ENCODE data around the gene PROB1. TPM values are rescaled to one million over a fixed set of nuclear protein-coding genes. Genes with fewer than 3 reads are reported as not detected.

Gene PROB1
- total RNA-seq, 4 donors from 2014 or later, result 0.55 to 1.1 (median 0.60) TPM; not detected in 1

DNA sequence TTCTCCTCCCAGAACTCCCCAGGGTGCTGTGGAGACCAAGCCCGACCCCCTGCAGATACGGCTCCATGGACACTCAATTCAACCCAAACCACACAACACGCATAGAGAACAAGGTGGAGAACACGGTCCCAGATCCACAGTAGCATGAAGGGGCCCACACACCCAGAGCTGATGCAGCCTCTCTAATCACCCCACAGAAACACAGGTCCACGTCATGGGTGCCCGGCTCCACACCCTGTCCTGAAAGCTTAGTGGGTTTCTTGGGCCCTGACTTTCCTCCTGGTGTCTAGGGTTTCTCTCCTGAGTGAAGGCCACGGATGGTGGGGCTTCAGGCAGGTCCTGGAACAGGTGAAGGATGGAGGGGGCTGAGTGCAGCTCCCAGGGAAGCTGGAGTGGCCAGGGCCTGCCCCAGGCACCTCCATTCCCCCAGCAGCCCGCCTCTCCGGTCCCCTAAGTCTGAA lies 10.3 kb downstream of the PROB1 start:
- Histone ChIP-seq H3K4me1 (peaks cover 11 to 53% (median 48%) of the 10 kb centered on the region in 4 donors), H3K27me3 (no peaks in the 10 kb centered on the region), H3K9me3 (no peaks in the 10 kb centered on the region), H3K27ac (peak overlapping the region; percentile 57 to 79 (median 66)), H3K36me3 (no peaks in the 10 kb centered on the region), H3K4me3 (peak overlapping the region in 3 of 4 donors; percentile 24 to 42 (median 24))
- intact Hi-C loops (cut with DNase I; ENCODE audit: low total_unique reads), result no loop called here
- in situ Hi-C loops (cut with MboI; ENCODE audit: low pct_ligation_motif_present in 1 of 4, low pct_unique_long_range_greater_than_20kb in 1 of 4, low sequenced_read_pairs in 3 of 4), result no loop called here
- WGBS, 2 donors (ENCODE audit: low coverage in 1 of 2), result 74 to 76% methylated on average over 3 to 9 of the region's 9 CpGs
- TF ChIP-seq EP300 (IDR thresholded peaks at IDR 0.05; ENCODE audit: low read depth), result no peak
- no peak for TF ChIP-seq POLR2AphosphoS5 (IDR thresholded peaks at IDR 0.05)
- TF ChIP-seq, protein P1, sequence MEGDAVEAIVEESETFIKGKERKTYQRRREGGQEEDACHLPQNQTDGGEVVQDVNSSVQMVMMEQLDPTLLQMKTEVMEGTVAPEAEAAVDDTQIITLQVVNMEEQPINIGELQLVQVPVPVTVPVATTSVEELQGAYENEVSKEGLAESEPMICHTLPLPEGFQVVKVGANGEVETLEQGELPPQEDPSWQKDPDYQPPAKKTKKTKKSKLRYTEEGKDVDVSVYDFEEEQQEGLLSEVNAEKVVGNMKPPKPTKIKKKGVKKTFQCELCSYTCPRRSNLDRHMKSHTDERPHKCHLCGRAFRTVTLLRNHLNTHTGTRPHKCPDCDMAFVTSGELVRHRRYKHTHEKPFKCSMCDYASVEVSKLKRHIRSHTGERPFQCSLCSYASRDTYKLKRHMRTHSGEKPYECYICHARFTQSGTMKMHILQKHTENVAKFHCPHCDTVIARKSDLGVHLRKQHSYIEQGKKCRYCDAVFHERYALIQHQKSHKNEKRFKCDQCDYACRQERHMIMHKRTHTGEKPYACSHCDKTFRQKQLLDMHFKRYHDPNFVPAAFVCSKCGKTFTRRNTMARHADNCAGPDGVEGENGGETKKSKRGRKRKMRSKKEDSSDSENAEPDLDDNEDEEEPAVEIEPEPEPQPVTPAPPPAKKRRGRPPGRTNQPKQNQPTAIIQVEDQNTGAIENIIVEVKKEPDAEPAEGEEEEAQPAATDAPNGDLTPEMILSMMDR (IDR thresholded peaks at IDR 0.05), result no peak
- no peak for TF ChIP-seq POLR2A (IDR thresholded peaks at IDR 0.05)
- DNase-seq, result no peak

DNA sequence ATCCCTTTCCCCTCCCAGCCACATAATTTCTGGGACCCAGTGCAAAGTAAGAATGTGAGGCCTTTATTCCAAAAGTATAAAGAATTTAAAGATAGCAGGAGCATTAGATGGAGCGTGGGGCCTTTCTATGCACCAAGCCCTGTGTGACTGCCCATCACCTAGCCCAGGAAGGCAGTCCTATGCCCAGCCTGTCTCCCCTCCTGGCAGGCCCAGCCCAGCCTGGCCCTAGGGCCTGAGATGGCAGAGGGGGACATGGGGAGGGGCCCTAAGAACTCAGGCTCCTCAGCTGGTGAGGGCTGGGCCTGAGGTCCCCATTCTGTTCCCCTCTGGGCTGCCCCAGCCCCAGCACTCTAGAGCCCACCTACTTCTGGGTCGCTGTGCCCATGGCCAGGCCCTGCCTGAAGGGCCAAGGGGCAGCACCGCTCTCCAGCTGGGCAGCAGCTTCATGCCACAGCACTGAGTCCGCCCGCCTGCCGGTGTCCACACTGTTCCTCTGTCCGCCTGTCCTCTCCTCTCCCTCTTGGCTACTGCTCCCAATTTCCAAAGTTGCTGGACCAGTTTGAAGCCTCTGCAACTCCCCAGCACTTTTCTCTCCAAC lies 10.8 kb downstream of the PROB1 start:
- H3K4me1 ChIP-seq, result peaks cover 11 to 52% (median 46%) of the 10 kb centered on the region in 4 donors
- no peak overlapping the region for H3K4me3 ChIP-seq
- DNase-seq, result no peak
- H3K36me3 ChIP-seq, result no peaks in the 10 kb centered on the region
- in situ Hi-C loops (cut with MboI; ENCODE audit: low pct_ligation_motif_present in 1 of 4, low pct_unique_long_range_greater_than_20kb in 1 of 4, low sequenced_read_pairs in 3 of 4), result no loop called here
- WGBS, 2 donors (ENCODE audit: low coverage in 1 of 2), result 30 to 79% methylated on average over 2 to 7 of the region's 7 CpGs
- TF ChIP-seq POLR2AphosphoS5 (IDR thresholded peaks at IDR 0.05) (no peak), POLR2A (IDR thresholded peaks at IDR 0.05) (no peak), EP300 (IDR thresholded peaks at IDR 0.05; ENCODE audit: low read depth) (no peak)
- TF ChIP-seq, protein P1 (IDR thresholded peaks at IDR 0.05), result no peak
- intact Hi-C loops (cut with DNase I; ENCODE audit: low total_unique reads), result no loop called here
- no peaks in the 10 kb centered on the region for H3K9me3 ChIP-seq
- H3K27me3 ChIP-seq, result no peaks in the 10 kb centered on the region
- H3K27ac ChIP-seq, result peak overlapping the region in 3 of 4 donors; percentile 45 to 79 (median 68)

DNA sequence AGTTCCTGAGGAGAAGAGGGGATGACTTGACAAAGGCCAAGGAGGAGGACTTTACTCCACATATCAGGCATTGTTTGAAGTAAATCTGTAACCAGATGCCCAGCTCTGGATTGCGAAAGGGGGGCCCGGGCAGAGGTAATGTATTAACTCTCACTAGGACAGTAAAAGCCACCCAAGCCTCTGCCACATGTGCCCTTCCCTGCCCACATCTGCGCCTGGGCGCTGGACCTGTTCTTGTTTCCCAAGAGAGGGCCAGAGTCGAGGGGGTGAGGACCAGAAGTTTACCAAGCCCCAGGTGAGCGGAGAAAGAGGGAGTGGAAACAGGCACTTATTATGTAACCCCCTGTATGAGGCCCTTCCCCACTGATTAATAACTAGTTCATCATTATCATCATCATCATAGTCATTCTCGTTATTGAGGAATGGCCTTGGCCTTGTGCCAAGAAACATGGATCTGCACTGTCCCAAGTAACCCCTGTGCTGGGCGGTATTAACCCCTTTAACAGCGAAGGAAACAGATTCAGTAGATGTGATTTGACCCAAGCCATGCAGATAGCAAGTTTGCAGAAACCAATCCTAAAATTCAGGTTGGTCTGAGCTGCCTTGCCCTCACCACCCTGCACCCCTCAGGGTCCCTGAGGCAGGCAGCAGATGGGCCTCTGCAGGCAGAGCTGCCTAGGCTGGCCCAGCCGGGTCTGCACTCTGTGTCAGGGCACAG lies 11.5 kb downstream of the PROB1 start, which contains the start of gene SLC23A1:
SLC23A1 (minus strand) TSS at position 23 of the 718 bp plus-strand sequence. CDS start 44 bp downstream, outside the sequence.
- 57% methylated on average over 10 of the region's 10 CpGs; no CpG with 5 or more reads in 1 of the 2 donors for WGBS, 2 donors (ENCODE audit: low coverage in 1 of 2)
- intact Hi-C loops (cut with DNase I; ENCODE audit: low total_unique reads) (no loop called here), in situ Hi-C loops (cut with MboI; ENCODE audit: low pct_ligation_motif_present in 1 of 4, low pct_unique_long_range_greater_than_20kb in 1 of 4, low sequenced_read_pairs in 3 of 4) (no loop called here)
- TF ChIP-seq EP300 (IDR thresholded peaks at IDR 0.05; ENCODE audit: low read depth) (no peak), POLR2A (IDR thresholded peaks at IDR 0.05) (no peak), POLR2AphosphoS5 (IDR thresholded peaks at IDR 0.05) (no peak)
- TF ChIP-seq, protein P1 (IDR thresholded peaks at IDR 0.05), result no peak
- Histone ChIP-seq H3K27me3 (no peaks in the 10 kb centered on the region), H3K4me3 (no peak within 1 kb of the TSS), H3K27ac (peak within 1 kb of the TSS; percentile 35 to 79 (median 62)), H3K9me3 (no peaks in the 10 kb centered on the region), H3K36me3 (no peaks in the 10 kb centered on the region), H3K4me1 (peaks cover 11 to 46% (median 40%) of the 10 kb centered on the region in 4 donors)
- DNase-seq, result peak; percentile 80

DNA sequence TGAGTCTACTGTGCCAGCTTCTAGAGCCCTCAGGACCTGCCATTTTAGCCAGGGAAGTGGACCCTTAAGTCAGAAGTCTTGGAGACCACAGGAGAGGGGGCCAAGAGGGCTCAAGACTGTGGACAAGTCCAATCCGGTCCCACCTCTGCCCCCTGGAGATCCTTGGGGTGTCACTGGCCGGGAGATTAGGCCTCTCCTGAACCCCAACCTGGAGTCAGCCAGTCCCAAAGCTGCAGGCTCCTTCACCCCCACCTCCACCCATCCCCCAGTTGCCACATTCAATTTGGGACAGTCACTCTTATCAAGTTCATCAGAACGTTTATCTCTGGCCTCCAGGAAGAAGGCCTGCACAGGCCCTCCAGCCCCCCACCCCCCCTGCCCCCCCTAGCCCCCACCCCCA lies 12.1 kb downstream of the PROB1 start:
- Histone ChIP-seq H3K27ac (peak overlapping the region; percentile 35 to 68 (median 56)), H3K36me3 (no peaks in the 10 kb centered on the region), H3K4me1 (peaks cover 11 to 42% (median 37%) of the 10 kb centered on the region in 4 donors), H3K9me3 (no peaks in the 10 kb centered on the region), H3K4me3 (no peak overlapping the region), H3K27me3 (no peaks in the 10 kb centered on the region)
- in situ Hi-C loops (cut with MboI; ENCODE audit: low pct_ligation_motif_present in 1 of 4, low pct_unique_long_range_greater_than_20kb in 1 of 4, low sequenced_read_pairs in 3 of 4) (no loop called here), intact Hi-C loops (cut with DNase I; ENCODE audit: low total_unique reads) (no loop called here)
- DNase-seq, result no peak
- WGBS, 2 donors (ENCODE audit: low coverage in 1 of 2), result 49% methylated on average over 2 of the region's 3 CpGs; no CpG with 5 or more reads in 1 of the 2 donors
- TF ChIP-seq POLR2AphosphoS5 (IDR thresholded peaks at IDR 0.05) (no peak), POLR2A (IDR thresholded peaks at IDR 0.05) (no peak), EP300 (IDR thresholded peaks at IDR 0.05; ENCODE audit: low read depth) (no peak)
- TF ChIP-seq, protein P1 (IDR thresholded peaks at IDR 0.05), result no peak

Data from transverse colon (tissue), 4 donors.